Calu3 (cell line): Measurements from ENCODE around the gene KIF21A. TPM values are rescaled to one million over a fixed set of nuclear protein-coding genes. Genes with fewer than 3 reads are reported as not detected.

Experiments
- BruUV-seq: library from RNA; stranded (reverse); fragments of 400-500 nt; replicated peaks from 2 replicates; lab custom pipeline; 2021; lab: Mats Ljungman, UMichigan
- CTCF ChIA-PET: fragments of 300-600 bp; sonication (Branson Sonifier 250); formaldehyde crosslinking; loops from one replicate; lab custom pipeline; 2022; ENCODE audit warnings: antibody characterized with exemption; lab: Charles Lee
- DNase-seq: peaks from one replicate; pipeline ENCODE4 v3.0.0; 2022
- H3K27ac Mint-ChIP-seq: one replicate; pipeline ENCODE4 v1.8.0; 2022; ENCODE audit warnings: mixed read lengths; ENCODE audit not compliant: unreplicated experiment
- H3K27me3 Mint-ChIP-seq: one replicate; pipeline ENCODE4 v1.8.0; 2022; ENCODE audit warnings: mixed read lengths; ENCODE audit not compliant: unreplicated experiment
- H3K36me3 Mint-ChIP-seq: one replicate; pipeline ENCODE4 v1.8.0; 2022; ENCODE audit warnings: mild to moderate bottlenecking, moderate library complexity, mixed read lengths; ENCODE audit not compliant: insufficient read depth, unreplicated experiment
- H3K4me1 Mint-ChIP-seq: one replicate; pipeline ENCODE4 v1.8.0; 2022; ENCODE audit warnings: mild to moderate bottlenecking, low read depth, mixed read lengths; ENCODE audit not compliant: unreplicated experiment
- H3K4me3 Mint-ChIP-seq: one replicate; pipeline ENCODE4 v1.8.0; 2022; ENCODE audit warnings: mild to moderate bottlenecking, low read depth, moderate library complexity, mixed read lengths; ENCODE audit not compliant: unreplicated experiment
- H3K9me3 Mint-ChIP-seq: one replicate; pipeline ENCODE4 v1.8.0; 2022; ENCODE audit warnings: low read depth, mixed read lengths; ENCODE audit not compliant: unreplicated experiment
- intact Hi-C: fragments of 100-400 bp; cut with micrococcal nuclease; formaldehyde crosslinking; loops from one replicate; pipeline ENCODE4 v1.10.0; 2022; ENCODE audit not compliant: unreplicated experiment
- total RNA-seq: library from RNA; stranded (reverse); gene quantifications from 2 replicates; pipeline ENCODE4 v1.2.3, GENCODE V29; 2022
- TF ChIP-seq, protein P1 (sequence below): fragments of 200-600 bp; IDR thresholded peaks from one replicate; pipeline ENCODE4 v1.8.0; 2022; ENCODE audit warnings: antibody characterized with exemption; ENCODE audit not compliant: unreplicated experiment

Gene KIF21A
- total RNA-seq, 1 experiment from 2014 or later, result 28.7 TPM

DNA sequence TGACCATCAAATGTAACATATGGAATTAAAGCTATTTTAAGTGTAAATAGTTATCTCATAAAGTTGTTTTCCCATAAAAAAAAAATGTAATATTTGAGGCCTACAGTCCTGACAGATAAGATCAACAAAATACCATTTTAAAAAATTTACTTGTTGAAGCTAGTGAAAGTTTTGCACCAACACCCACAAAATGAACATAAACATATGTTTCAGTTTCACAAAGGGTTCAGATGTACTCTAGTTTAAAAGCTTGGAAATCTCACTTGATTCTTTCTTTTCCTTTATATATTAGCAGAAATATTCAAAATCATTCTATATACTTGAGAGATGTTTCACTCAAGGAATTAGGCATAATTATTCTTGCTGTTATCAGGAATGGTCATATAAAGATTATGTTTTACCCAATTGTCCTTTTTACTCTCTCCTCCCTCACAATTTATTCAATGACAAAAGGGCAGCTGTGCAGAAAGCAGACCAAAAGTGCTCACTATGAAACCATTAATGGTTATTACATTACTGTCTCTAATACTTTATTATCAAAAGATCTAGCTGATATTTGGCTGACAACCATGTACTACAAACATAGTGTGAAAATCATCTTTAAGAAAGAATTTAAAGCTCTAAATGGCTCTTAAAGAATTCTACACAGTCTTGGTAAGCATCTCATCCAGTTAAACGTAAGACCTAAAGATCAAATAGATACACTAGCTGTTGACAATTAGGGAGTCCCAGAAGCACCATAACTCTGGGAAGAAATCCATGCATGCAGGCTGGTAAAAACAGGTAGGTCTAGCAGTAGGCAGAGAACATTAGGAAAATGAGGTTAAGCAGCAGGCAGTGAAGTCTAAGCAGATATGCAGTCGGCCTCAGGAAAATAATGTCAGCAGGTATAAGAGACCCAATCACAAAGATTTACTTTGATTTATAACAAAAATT, 28.8 kb downstream of the KIF21A start:
- H3K4me3 Mint-ChIP-seq, result no peak overlapping the region
- CTCF ChIA-PET, result no interaction called here
- intact Hi-C loops, result no loop called here

DNA sequence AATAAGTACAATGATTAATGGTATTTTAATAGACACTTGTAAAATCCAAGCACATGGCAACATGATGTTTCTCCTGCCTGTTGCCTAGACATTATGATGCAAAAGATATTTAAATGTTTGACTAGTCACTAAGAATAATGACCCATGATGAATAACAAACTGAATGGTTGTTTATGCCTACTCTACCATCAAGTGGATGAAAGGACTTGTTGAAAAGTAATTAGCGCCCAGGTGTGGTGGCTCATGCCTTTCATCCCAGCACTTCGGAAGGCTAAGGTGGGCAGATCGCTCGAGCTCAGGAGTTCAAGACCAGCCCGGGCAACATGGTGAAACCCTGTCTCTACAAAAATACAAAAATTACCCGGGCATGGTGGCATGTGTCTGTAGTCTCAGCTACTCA, 30.7 kb downstream of the KIF21A start:
- no TSS peak for BruUV-seq
- H3K4me1 Mint-ChIP-seq, result peaks cover 2% of the 10 kb centered on the region
- intact Hi-C loops, result no loop called here
- no peaks in the 10 kb centered on the region for H3K36me3 Mint-ChIP-seq
- H3K27me3 Mint-ChIP-seq, result no peaks in the 10 kb centered on the region
- TF ChIP-seq, protein P1, sequence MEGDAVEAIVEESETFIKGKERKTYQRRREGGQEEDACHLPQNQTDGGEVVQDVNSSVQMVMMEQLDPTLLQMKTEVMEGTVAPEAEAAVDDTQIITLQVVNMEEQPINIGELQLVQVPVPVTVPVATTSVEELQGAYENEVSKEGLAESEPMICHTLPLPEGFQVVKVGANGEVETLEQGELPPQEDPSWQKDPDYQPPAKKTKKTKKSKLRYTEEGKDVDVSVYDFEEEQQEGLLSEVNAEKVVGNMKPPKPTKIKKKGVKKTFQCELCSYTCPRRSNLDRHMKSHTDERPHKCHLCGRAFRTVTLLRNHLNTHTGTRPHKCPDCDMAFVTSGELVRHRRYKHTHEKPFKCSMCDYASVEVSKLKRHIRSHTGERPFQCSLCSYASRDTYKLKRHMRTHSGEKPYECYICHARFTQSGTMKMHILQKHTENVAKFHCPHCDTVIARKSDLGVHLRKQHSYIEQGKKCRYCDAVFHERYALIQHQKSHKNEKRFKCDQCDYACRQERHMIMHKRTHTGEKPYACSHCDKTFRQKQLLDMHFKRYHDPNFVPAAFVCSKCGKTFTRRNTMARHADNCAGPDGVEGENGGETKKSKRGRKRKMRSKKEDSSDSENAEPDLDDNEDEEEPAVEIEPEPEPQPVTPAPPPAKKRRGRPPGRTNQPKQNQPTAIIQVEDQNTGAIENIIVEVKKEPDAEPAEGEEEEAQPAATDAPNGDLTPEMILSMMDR, result no peak
- H3K9me3 Mint-ChIP-seq, result no peaks in the 10 kb centered on the region
- CTCF ChIA-PET, result no interaction called here
- H3K27ac Mint-ChIP-seq, result no peak overlapping the region
- no peak overlapping the region for H3K4me3 Mint-ChIP-seq
- no peak for DNase-seq

More for the DNA sequence above, 28.8 kb downstream of the KIF21A start:
- no TSS peak for BruUV-seq
- TF ChIP-seq, protein P1, result no peak
- Mint-ChIP-seq H3K9me3 (no peaks in the 10 kb centered on the region), H3K27me3 (no peaks in the 10 kb centered on the region), H3K4me1 (no peaks in the 10 kb centered on the region), H3K27ac (no peak overlapping the region), H3K36me3 (no peaks in the 10 kb centered on the region)
- no peak for DNase-seq

DNA sequence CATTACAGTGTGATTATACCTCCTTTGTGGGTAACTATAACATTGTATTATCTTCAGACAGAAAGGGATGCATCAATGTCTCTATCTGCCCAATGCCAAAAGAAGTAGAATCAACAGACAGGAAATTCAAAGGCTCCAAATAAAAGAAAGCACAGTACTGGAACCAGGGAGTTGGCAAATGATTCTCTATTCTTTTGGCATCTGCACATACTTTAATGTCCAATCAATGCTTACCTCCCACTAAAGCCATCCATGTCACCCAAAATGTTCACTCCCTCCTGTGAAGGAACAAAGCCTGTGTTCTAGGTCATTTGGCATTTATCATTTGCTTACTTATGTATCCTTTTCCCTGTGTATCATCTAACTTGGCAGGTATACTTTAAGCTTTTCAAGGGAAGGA, 36.7 kb downstream of the KIF21A start:
- Mint-ChIP-seq H3K9me3 (no peaks in the 10 kb centered on the region), H3K27ac (no peak overlapping the region), H3K4me3 (no peak overlapping the region), H3K36me3 (no peaks in the 10 kb centered on the region), H3K4me1 (peaks cover 9% of the 10 kb centered on the region), H3K27me3 (no peaks in the 10 kb centered on the region)
- DNase-seq, result no peak
- no TSS peak for BruUV-seq
- intact Hi-C loops, result no loop called here
- TF ChIP-seq, protein P1, result no peak
- CTCF ChIA-PET, result no interaction called here

DNA sequence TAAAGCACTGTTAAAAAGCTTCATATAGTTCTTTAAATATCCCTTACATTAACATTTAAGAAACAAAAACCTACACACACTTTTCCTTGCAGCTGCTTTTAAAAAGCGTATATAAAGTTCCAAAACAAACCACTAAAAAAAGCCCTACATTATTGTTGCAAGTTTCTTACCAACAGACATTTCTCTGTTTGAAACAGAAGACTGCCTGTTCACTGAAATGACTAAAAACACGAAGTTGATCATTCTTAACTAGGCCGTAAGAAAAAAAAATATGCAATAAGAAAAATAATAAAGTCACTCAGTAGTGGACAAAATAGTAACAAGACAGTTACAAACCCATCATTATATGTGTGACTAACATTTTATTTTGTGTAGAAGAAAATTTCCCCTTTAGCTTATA, 37.3 kb downstream of the KIF21A start:
- TF ChIP-seq, protein P1, result no peak
- H3K27me3 Mint-ChIP-seq, result no peaks in the 10 kb centered on the region
- DNase-seq, result no peak
- intact Hi-C loops, result no loop called here
- H3K4me1 Mint-ChIP-seq, result peaks cover 9% of the 10 kb centered on the region
- BruUV-seq, result no TSS peak
- no peak overlapping the region for H3K4me3 Mint-ChIP-seq
- no peaks in the 10 kb centered on the region for H3K36me3 Mint-ChIP-seq
- no peaks in the 10 kb centered on the region for H3K9me3 Mint-ChIP-seq
- H3K27ac Mint-ChIP-seq, result no peak overlapping the region
- CTCF ChIA-PET, result interaction anchor here (0.7 to 1.7 kb wide), 2 partner anchors 28 to 84 kb away, joined by 3 read pairs; no protein-coding TSS in a partner anchor
